Smooth muscle cell (in vitro differentiated cells): ENCODE measurements around the gene COL27A1. TPM values are rescaled to one million over a fixed set of nuclear protein-coding genes. Genes with fewer than 3 reads are reported as not detected.

Experiments
- DNase-seq: peaks from one replicate; lab custom pipeline; 2025; ENCODE audit not compliant: unreplicated experiment; lab: John Stamatoyannopoulos, UW
- H2AFZ ChIP-seq: fragments of 200-600 bp; sonication (generic); 2 replicates; pipeline ENCODE4 v1.6.0; 2016; ENCODE audit warnings: antibody characterized with exemption, low read depth, mild to moderate bottlenecking
- H3F3A ChIP-seq: fragments of 200-600 bp; sonication (generic); 2 replicates; pipeline ENCODE4 v1.6.0; 2017; ENCODE audit warnings: antibody characterized with exemption, low read depth
- H3K27ac ChIP-seq: fragments of 200-600 bp; sonication (generic); 2 replicates; pipeline ENCODE4 v1.5.1; 2016; ENCODE audit warnings: low read depth, mild to moderate bottlenecking
- H3K27me3 ChIP-seq: fragments of 200-600 bp; sonication (generic); 2 replicates; pipeline ENCODE4 v1.6.1; 2016; ENCODE audit warnings: low read depth, mild to moderate bottlenecking
- H3K36me3 ChIP-seq: fragments of 200-600 bp; sonication (generic); 2 replicates; pipeline ENCODE4 v1.5.1; 2016; ENCODE audit warnings: low read depth
- H3K4me1 ChIP-seq: fragments of 200-600 bp; sonication (generic); 2 replicates; pipeline ENCODE4 v1.5.1; 2016; ENCODE audit warnings: low read depth
- H3K4me2 ChIP-seq: fragments of 200-600 bp; sonication (generic); 2 replicates; pipeline ENCODE4 v1.6.0; 2016; ENCODE audit warnings: mild to moderate bottlenecking
- H3K4me3 ChIP-seq: fragments of 200-600 bp; sonication (generic); 2 replicates; pipeline ENCODE4 v1.5.1; 2016; ENCODE audit warnings: mild to moderate bottlenecking
- H3K79me2 ChIP-seq: fragments of 200-600 bp; sonication (generic); 2 replicates; pipeline ENCODE4 v1.6.0; 2016; ENCODE audit warnings: low read depth, mild to moderate bottlenecking
- H3K9ac ChIP-seq: fragments of 200-600 bp; sonication (generic); 2 replicates; pipeline ENCODE4 v1.6.0; 2016; ENCODE audit warnings: low read depth
- H3K9me3 ChIP-seq: fragments of 200-600 bp; sonication (generic); replicated peaks from 2 replicates; pipeline ENCODE4 v1.5.1; 2016; ENCODE audit warnings: low read depth
- H4K20me1 ChIP-seq: fragments of 200-600 bp; sonication (generic); 2 replicates; pipeline ENCODE4 v1.6.0; 2016; ENCODE audit warnings: low read depth
- CTCF ChIP-seq: fragments of 200-600 bp; sonication (generic); IDR thresholded peaks from 2 replicates; pipeline ENCODE4 v1.5.1; 2017; ENCODE audit warnings: borderline replicate concordance, mild to moderate bottlenecking, antibody characterized with exemption; ENCODE audit not compliant: insufficient read depth, poor library complexity, severe bottlenecking
- WGBS: methylation state at CpG from one replicate; pipeline ENCODE4 v1.1.7; 2016; ENCODE audit warnings: low lambda C conversion rate; 5-methylcytosine and 5-hydroxymethylcytosine counted together
- polyA plus RNA-seq: library from polyadenylated mRNA; unstranded; fragments of >200 nt; fragmentation: Nextera tagmentation; extraction: Ambion mirVana; gene quantifications from 2 replicates; pipeline ENCODE4 v1.2.1, GENCODE V29; 2016
- total RNA-seq: library from RNA; depleted of rRNA; stranded (reverse); fragments of >200 nt; gene quantifications from 2 replicates; pipeline ENCODE4 v1.2.3, GENCODE V29; 2014

COL27A1 gene
- total and polyA plus RNA-seq, 2 experiments from 2014 or later = 18.1 to 19.9 TPM

GRCh38 chr9:114312513-114312875, 157.2 kb downstream of the COL27A1 start:
- Histone ChIP-seq H3K4me1 (no peaks in the 10 kb centered on the region), H3K27me3 (no peaks in the 10 kb centered on the region), H3K4me3 (no peak overlapping the region), H2AFZ (no peak overlapping the region), H3K9ac (no peak overlapping the region), H3K36me3 (no peaks in the 10 kb centered on the region), H3K4me2 (no peak overlapping the region), H3K27ac (no peak overlapping the region), H3K79me2 (no peaks in the 10 kb centered on the region), H3F3A (no peaks in the 10 kb centered on the region), H3K9me3 (no peaks in the 10 kb centered on the region), H4K20me1 (no peaks in the 10 kb centered on the region)
- DNase-seq = no peak
- WGBS = 94% methylated on average over 8 of the region's 8 CpGs
- no peak for TF ChIP-seq CTCF

DNA sequence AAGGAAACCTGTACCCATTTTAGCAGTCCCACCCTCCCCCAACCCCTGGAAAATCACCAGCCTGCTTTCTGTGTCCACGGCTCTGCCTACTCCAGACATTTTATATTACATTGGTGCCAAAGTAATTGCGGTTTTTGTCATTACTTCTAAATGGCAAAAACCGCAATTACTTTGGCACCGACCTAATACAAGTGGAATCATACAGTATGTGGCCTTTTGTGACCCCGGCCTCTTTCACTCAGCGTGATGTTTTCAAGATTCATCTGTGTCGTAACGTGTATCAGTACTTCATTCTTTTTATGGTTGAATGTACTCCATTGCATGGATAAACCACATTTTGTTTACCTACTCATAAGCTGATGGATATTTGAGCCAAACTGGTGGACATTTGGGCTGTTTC, 157.8 kb downstream of the COL27A1 start:
- H3F3A ChIP-seq = no peaks in the 10 kb centered on the region
- no peak overlapping the region for H3K4me3 ChIP-seq
- H3K79me2 ChIP-seq = no peaks in the 10 kb centered on the region
- H3K27ac ChIP-seq = no peak overlapping the region
- TF ChIP-seq CTCF = no peak
- no peak for DNase-seq
- H3K27me3 ChIP-seq = no peaks in the 10 kb centered on the region
- no peaks in the 10 kb centered on the region for H3K9me3 ChIP-seq
- H2AFZ ChIP-seq = no peak overlapping the region
- no peak overlapping the region for H3K4me2 ChIP-seq
- H4K20me1 ChIP-seq = no peaks in the 10 kb centered on the region
- no peaks in the 10 kb centered on the region for H3K4me1 ChIP-seq
- no peak overlapping the region for H3K9ac ChIP-seq
- 93% methylated on average over 8 of the region's 8 CpGs for WGBS
- no peaks in the 10 kb centered on the region for H3K36me3 ChIP-seq

DNA sequence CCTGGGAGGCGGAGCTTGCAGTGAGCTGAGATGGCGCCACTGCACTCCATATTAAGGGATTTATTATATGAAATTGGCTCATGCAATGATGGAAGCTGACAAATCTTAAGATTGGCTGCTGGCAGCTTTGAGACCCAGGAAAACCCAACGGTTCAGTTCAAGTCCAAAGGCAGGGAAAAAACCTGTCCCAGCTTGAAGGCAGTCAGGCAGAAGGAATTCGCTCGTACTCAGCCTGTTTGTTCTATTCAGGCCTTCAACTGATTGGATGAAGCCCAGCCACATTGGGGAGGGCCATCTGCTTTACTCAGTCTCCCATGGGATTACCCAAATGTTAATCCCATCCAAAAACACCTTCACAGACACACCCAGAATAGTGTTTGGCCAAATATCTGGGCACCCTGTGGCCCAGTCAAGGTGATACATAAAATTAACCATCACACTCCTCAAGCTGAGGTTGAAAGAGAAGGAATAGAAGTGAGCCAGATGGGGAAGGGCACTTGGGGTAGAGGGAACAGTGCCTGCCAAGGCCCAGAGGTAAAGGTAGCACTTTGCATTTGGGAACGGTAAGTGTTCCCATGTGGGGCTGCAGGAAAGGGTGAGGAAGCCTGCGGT, 159.0 kb downstream of the COL27A1 start:
- 89% methylated on average over 7 of the region's 7 CpGs for WGBS

More for the DNA sequence above, 159.0 kb downstream of the COL27A1 start:
- Histone ChIP-seq H4K20me1 (no peaks in the 10 kb centered on the region), H3K9ac (no peak overlapping the region), H3F3A (no peaks in the 10 kb centered on the region), H3K4me2 (no peak overlapping the region), H3K36me3 (no peaks in the 10 kb centered on the region), H3K27ac (no peak overlapping the region), H3K27me3 (no peaks in the 10 kb centered on the region), H3K79me2 (no peaks in the 10 kb centered on the region), H3K4me1 (no peaks in the 10 kb centered on the region), H2AFZ (no peak overlapping the region), H3K9me3 (no peaks in the 10 kb centered on the region), H3K4me3 (no peak overlapping the region)
- DNase-seq = no peak
- TF ChIP-seq CTCF = no peak
